ENCODE measurements around the gene GBP7.

DNA sequence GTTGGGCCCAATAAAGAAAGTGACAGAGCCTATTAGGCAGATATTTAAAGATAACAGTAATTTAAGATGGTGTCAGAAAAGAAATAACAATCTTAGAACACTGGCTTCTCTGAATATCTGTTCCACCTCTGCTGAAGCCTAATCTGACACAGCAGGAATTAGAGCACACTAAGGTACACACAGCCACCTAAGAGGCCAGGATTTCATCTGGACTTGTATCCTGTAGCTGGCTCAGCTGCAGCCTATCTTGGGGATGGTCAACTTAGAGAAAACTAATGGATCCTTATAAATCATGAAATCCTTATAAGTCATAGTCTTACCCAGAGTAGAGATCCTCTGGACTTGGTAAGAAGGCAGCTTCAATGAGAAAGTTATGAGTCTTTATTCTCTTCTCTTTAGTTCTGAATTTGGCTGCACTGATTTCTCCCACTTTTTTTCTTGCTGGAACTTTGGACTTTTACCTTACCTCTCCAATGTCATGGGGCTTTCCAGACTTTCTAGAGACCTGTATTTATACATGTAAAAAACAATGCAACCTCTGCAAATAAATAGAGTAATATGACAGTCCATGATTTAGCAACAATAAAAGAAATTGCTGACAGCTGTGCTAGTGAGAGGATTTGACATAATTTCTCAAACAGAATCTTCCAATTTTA, at the start of gene GBP7:
- TF ChIP-seq, protein P1, sequence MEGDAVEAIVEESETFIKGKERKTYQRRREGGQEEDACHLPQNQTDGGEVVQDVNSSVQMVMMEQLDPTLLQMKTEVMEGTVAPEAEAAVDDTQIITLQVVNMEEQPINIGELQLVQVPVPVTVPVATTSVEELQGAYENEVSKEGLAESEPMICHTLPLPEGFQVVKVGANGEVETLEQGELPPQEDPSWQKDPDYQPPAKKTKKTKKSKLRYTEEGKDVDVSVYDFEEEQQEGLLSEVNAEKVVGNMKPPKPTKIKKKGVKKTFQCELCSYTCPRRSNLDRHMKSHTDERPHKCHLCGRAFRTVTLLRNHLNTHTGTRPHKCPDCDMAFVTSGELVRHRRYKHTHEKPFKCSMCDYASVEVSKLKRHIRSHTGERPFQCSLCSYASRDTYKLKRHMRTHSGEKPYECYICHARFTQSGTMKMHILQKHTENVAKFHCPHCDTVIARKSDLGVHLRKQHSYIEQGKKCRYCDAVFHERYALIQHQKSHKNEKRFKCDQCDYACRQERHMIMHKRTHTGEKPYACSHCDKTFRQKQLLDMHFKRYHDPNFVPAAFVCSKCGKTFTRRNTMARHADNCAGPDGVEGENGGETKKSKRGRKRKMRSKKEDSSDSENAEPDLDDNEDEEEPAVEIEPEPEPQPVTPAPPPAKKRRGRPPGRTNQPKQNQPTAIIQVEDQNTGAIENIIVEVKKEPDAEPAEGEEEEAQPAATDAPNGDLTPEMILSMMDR (IDR thresholded peaks at IDR 0.05): no peak
- no peak for TF ChIP-seq POLR2AphosphoS5 (IDR thresholded peaks at IDR 0.05)
- TF ChIP-seq EP300 (IDR thresholded peaks at IDR 0.05; ENCODE audit: low read depth): no peak

Measured in transverse colon (tissue), 4 donors.